Purkinje cell (primary cell): Measurements from ENCODE around the gene TEX12. TPM values are rescaled to one million over a fixed set of nuclear protein-coding genes. Genes with fewer than 3 reads are reported as not detected.

Experiments used
- polyA plus RNA-seq: library from polyadenylated mRNA; unstranded; fragments of >200 nt; fragmentation: Nextera tagmentation; gene quantifications from 2 replicates; pipeline ENCODE4 v1.2.1, GENCODE V29; 2014

The TEX12 gene
- 0.77 and 2.5 TPM in 2 replicates for polyA plus RNA-seq

DNA sequence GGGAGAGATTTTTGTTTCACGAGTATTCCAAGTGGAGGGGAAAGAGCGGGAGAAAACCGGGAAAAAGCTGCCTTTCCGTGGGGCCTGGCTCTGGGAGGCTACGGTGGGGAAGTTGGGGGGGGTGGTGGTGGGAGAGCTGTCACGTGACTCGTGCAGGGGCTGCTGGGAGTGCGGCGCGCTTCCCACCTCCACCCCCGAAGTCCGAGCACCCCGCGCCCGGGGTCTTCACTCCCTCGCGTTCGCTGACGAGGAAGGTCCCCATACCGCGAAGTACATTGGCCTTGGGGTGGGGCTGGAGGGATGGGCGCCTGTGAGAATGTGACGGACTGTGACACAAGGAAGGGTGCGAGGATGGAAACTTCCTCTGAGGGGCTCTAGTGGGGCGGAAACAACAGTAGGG, at the start of gene TEX12:
TSS of gene TEX12 (plus strand) at position 228 of the 400 bp plus-strand sequence. CDS start 1,897 bp downstream, outside the sequence.

GRCh38 chr11:112163875-112164685, 3.1 kb upstream of the TEX12 start, which contains the start of gene IL18:
Gene IL18 (minus strand): TSS chr11:112164094. CDS start chr11:112155053, 9,041 bp downstream.

GRCh38 chr11:112174789-112175598, 7.8 kb downstream of the TEX12 start, which contains the start of gene BCO2:
Gene BCO2 (plus strand): TSS chr11:112175512. CDS start chr11:112175602, 90 bp downstream.

Other genes starting within 250 kb of the TEX12 start
- 1.7 TPM in 1 of 2 replicates, not detected in the other for gene C11orf52, start 248.5 kb upstream of the TEX12 start, polyA plus RNA-seq
- 9.7 and 15.5 TPM in 2 replicates for gene DIXDC1, start 230.0 kb upstream of the TEX12 start, polyA plus RNA-seq
- 42.0 and 43.3 TPM in 2 replicates for gene DLAT, start 142.0 kb upstream of the TEX12 start, polyA plus RNA-seq
- 7.2 and 8.9 TPM in 2 replicates for gene PIH1D2, start 93.4 kb upstream of the TEX12 start, polyA plus RNA-seq
- 25.6 and 41.2 TPM in 2 replicates for gene NKAPD1, start 93.1 kb upstream of the TEX12 start, polyA plus RNA-seq
- 348 and 471 TPM in 2 replicates for gene TIMM8B, start 80.6 kb upstream of the TEX12 start, polyA plus RNA-seq
- 344 and 445 TPM in 2 replicates for gene SDHD, start 80.5 kb upstream of the TEX12 start, polyA plus RNA-seq
- not detected in 2 replicates for gene IL18, start 3.3 kb upstream of the TEX12 start, polyA plus RNA-seq
- gene BCO2, start 8.1 kb downstream of the TEX12 start, polyA plus RNA-seq: 10.4 and 18.7 TPM in 2 replicates
- gene PTS, start 59.1 kb downstream of the TEX12 start, polyA plus RNA-seq: 330 and 347 TPM in 2 replicates
- gene PLET1, start 93.5 kb downstream of the TEX12 start, polyA plus RNA-seq: not detected in 2 replicates